Calu3 (cell line): Measurements from ENCODE around the gene IL17A. TPM values are rescaled to one million over a fixed set of nuclear protein-coding genes. Genes with fewer than 3 reads are reported as not detected.

Experiments used
- BruUV-seq: library from RNA; stranded (reverse); fragments of 400-500 nt; replicated peaks from 2 replicates; lab custom pipeline; 2021; lab: Mats Ljungman, UMichigan
- CTCF ChIA-PET: fragments of 300-600 bp; sonication (Branson Sonifier 250); formaldehyde crosslinking; loops from one replicate; lab custom pipeline; 2022; ENCODE audit warnings: antibody characterized with exemption; lab: Charles Lee
- DNase-seq: peaks from one replicate; pipeline ENCODE4 v3.0.0; 2022
- H3K27ac Mint-ChIP-seq: one replicate; pipeline ENCODE4 v1.8.0; 2022; ENCODE audit warnings: mixed read lengths; ENCODE audit not compliant: unreplicated experiment
- H3K27me3 Mint-ChIP-seq: one replicate; pipeline ENCODE4 v1.8.0; 2022; ENCODE audit warnings: mixed read lengths; ENCODE audit not compliant: unreplicated experiment
- H3K36me3 Mint-ChIP-seq: one replicate; pipeline ENCODE4 v1.8.0; 2022; ENCODE audit warnings: mild to moderate bottlenecking, moderate library complexity, mixed read lengths; ENCODE audit not compliant: insufficient read depth, unreplicated experiment
- H3K4me1 Mint-ChIP-seq: one replicate; pipeline ENCODE4 v1.8.0; 2022; ENCODE audit warnings: mild to moderate bottlenecking, low read depth, mixed read lengths; ENCODE audit not compliant: unreplicated experiment
- H3K4me3 Mint-ChIP-seq: one replicate; pipeline ENCODE4 v1.8.0; 2022; ENCODE audit warnings: mild to moderate bottlenecking, low read depth, moderate library complexity, mixed read lengths; ENCODE audit not compliant: unreplicated experiment
- H3K9me3 Mint-ChIP-seq: one replicate; pipeline ENCODE4 v1.8.0; 2022; ENCODE audit warnings: low read depth, mixed read lengths; ENCODE audit not compliant: unreplicated experiment
- CTCF ChIP-seq: fragments of 200-600 bp; IDR thresholded peaks from one replicate; pipeline ENCODE4 v1.8.0; 2022; ENCODE audit warnings: antibody characterized with exemption; ENCODE audit not compliant: unreplicated experiment
- intact Hi-C: fragments of 100-400 bp; cut with micrococcal nuclease; formaldehyde crosslinking; loops from one replicate; pipeline ENCODE4 v1.10.0; 2022; ENCODE audit not compliant: unreplicated experiment
- total RNA-seq: library from RNA; stranded (reverse); gene quantifications from 2 replicates; pipeline ENCODE4 v1.2.3, GENCODE V29; 2022

The IL17A gene
- total RNA-seq, 1 experiment from 2014 or later = not detected

- Mint-ChIP-seq H3K27ac (no peak overlapping the region), H3K27me3 (peaks cover 35% of the 10 kb centered on the region), H3K4me1 (no peaks in the 10 kb centered on the region), H3K4me3 (no peak overlapping the region), H3K9me3 (no peaks in the 10 kb centered on the region), H3K36me3 (no peaks in the 10 kb centered on the region)
- CTCF ChIA-PET = no interaction called here
- no TSS peak for BruUV-seq
- no peak for DNase-seq
- intact Hi-C loops = no loop called here
- no peak for TF ChIP-seq CTCF
Measured at GRCh38 chr6:52227495-52227894, 41.3 kb downstream of the IL17A start.

- Mint-ChIP-seq H3K27ac (no peak overlapping the region), H3K4me1 (peaks cover 7% of the 10 kb centered on the region), H3K9me3 (no peaks in the 10 kb centered on the region), H3K4me3 (no peak overlapping the region), H3K36me3 (no peaks in the 10 kb centered on the region), H3K27me3 (peaks cover 17% of the 10 kb centered on the region)
- no peak for DNase-seq
- CTCF ChIA-PET = interaction anchor here (2.1 kb wide), 1 partner anchor 68 kb away, joined by 6 read pairs; no protein-coding TSS in a partner anchor
- intact Hi-C loops = no loop called here
- BruUV-seq = no TSS peak
- TF ChIP-seq CTCF = no peak
Measured at GRCh38 chr6:52230685-52231084, 44.5 kb downstream of the IL17A start.

- CTCF ChIA-PET = interaction anchor here (2.1 kb wide), 1 partner anchor 68 kb away, joined by 6 read pairs; no protein-coding TSS in a partner anchor
- peaks cover 22% of the 10 kb centered on the region for H3K27me3 Mint-ChIP-seq
- no peaks in the 10 kb centered on the region for H3K36me3 Mint-ChIP-seq
- no peaks in the 10 kb centered on the region for H3K9me3 Mint-ChIP-seq
- H3K27ac Mint-ChIP-seq = no peak overlapping the region
- intact Hi-C loops = no loop called here
- TF ChIP-seq CTCF = no peak
- no peak for DNase-seq
- peaks cover 7% of the 10 kb centered on the region for H3K4me1 Mint-ChIP-seq
- no peak overlapping the region for H3K4me3 Mint-ChIP-seq
- BruUV-seq = no TSS peak
Measured at GRCh38 chr6:52231406-52232127, 45.4 kb downstream of the IL17A start.

GRCh38 chr6:52233005-52233404 lies 46.8 kb downstream of the IL17A start:
- Mint-ChIP-seq H3K9me3 (no peaks in the 10 kb centered on the region), H3K4me1 (peaks cover 7% of the 10 kb centered on the region), H3K27ac (no peak overlapping the region), H3K27me3 (peaks cover 37% of the 10 kb centered on the region), H3K36me3 (no peaks in the 10 kb centered on the region), H3K4me3 (no peak overlapping the region)
- CTCF ChIA-PET = interaction anchor here (1.4 to 2.2 kb wide), 2 partner anchors 21 to 183 kb away, joined by 4 to 16 read pairs; no protein-coding TSS in a partner anchor
- DNase-seq = no peak
- intact Hi-C loops = no loop called here
- TF ChIP-seq CTCF = no peak
- no TSS peak for BruUV-seq
